WTC11 (cell line): Measurements from ENCODE around the gene YY2. TPM values are rescaled to one million over a fixed set of nuclear protein-coding genes. Genes with fewer than 3 reads are reported as not detected.

ENCODE experiments used
- ATAC-seq: fragments of 200-7000 bp; cut with Tn5 transposase; 2 replicates; pipeline ENCODE4 v1.10.0; 2021; ENCODE audit warnings: mild to moderate bottlenecking, moderate library complexity
- CTCF ChIA-PET: fragments of 300-600 bp; sonication (Branson Sonifier 250); formaldehyde crosslinking; loops from one replicate; lab custom pipeline; 2021; ENCODE audit warnings: antibody characterized with exemption; lab: Charles Lee
- POLR2A ChIA-PET: fragments of 350-600 bp; sonication (Branson Sonifier 250); formaldehyde crosslinking; loops from one replicate; lab custom pipeline; 2021; ENCODE audit warnings: antibody characterized with exemption; lab: Charles Lee
- DNase-seq: peaks from one replicate; pipeline ENCODE4 v3.0.0; 2021; ENCODE audit warnings: low spot score
- H3K27ac Mint-ChIP-seq: 2 replicates; pipeline ENCODE4 v1.8.0; 2021; ENCODE audit warnings: mixed read lengths
- H3K27me3 Mint-ChIP-seq: 2 replicates; pipeline ENCODE4 v1.8.0; 2021; ENCODE audit warnings: low read depth, mild to moderate bottlenecking, moderate library complexity, mixed read lengths
- H3K36me3 Mint-ChIP-seq: 2 replicates; pipeline ENCODE4 v1.8.0; 2021; ENCODE audit warnings: mixed read lengths
- H3K4me1 Mint-ChIP-seq: 2 replicates; pipeline ENCODE4 v1.8.0; 2022; ENCODE audit warnings: mixed read lengths
- H3K4me3 Mint-ChIP-seq: 2 replicates; pipeline ENCODE4 v1.8.0; 2021; ENCODE audit warnings: mild to moderate bottlenecking, moderate library complexity, mixed read lengths
- H3K9me3 Mint-ChIP-seq: 2 replicates; pipeline ENCODE4 v1.8.0; 2021; ENCODE audit warnings: mixed read lengths
- ELF4 ChIP-seq: sonication (generic); formaldehyde crosslinking; IDR thresholded peaks from 2 replicates; pipeline ENCODE4 v1.8.1; 2022; ENCODE audit warnings: low read depth, mild to moderate bottlenecking, moderate library complexity, missing genetic modification reagents
- FOXP1 ChIP-seq: sonication (generic); formaldehyde crosslinking; IDR thresholded peaks from 2 replicates; pipeline ENCODE4 v1.8.0; 2022; ENCODE audit warnings: missing genetic modification reagents, mild to moderate bottlenecking, moderate library complexity, borderline replicate concordance
- GABPB1 ChIP-seq: sonication (generic); formaldehyde crosslinking; IDR thresholded peaks from 2 replicates; pipeline ENCODE4 v1.8.1; 2023; ENCODE audit warnings: mild to moderate bottlenecking, missing genetic modification reagents
- JUN ChIP-seq: sonication (generic); formaldehyde crosslinking; IDR thresholded peaks from 2 replicates; pipeline ENCODE4 v1.8.0; 2023; ENCODE audit warnings: mild to moderate bottlenecking, missing genetic modification reagents
- MXD4 ChIP-seq: fragments of 250-450 bp; sonication (Bioruptor Pico); IDR thresholded peaks from 2 replicates; pipeline ENCODE4 v1.8.0; 2021; ENCODE audit warnings: mild to moderate bottlenecking, moderate library complexity, borderline replicate concordance
- RELA ChIP-seq: sonication (generic); formaldehyde crosslinking; IDR thresholded peaks from 2 replicates; pipeline ENCODE4 v1.8.1; 2022; ENCODE audit warnings: missing genetic modification reagents, mild to moderate bottlenecking, borderline replicate concordance
- TEAD4 ChIP-seq: sonication (generic); formaldehyde crosslinking; IDR thresholded peaks from 2 replicates; pipeline ENCODE4 v1.8.0; 2022; ENCODE audit warnings: mild to moderate bottlenecking, missing genetic modification reagents
- ZNF423 ChIP-seq: fragments of 250-450 bp; sonication (Bioruptor Pico); IDR thresholded peaks from 2 replicates; pipeline ENCODE4 v2.1.2; 2022; ENCODE audit warnings: mild to moderate bottlenecking, moderate library complexity
- total RNA-seq: library from RNA; stranded (reverse); gene quantifications from 3 replicates; pipeline ENCODE4 v1.2.3, GENCODE V29; 2021
- TF ChIP-seq, protein P1 (sequence below): sonication (generic); formaldehyde crosslinking; IDR thresholded peaks from 2 replicates; pipeline ENCODE4 v1.8.0; 2022; ENCODE audit warnings: mild to moderate bottlenecking, missing genetic modification reagents
- TF ChIP-seq, protein P2 (sequence below): fragments of 250-450 bp; sonication (Bioruptor Pico); IDR thresholded peaks from 2 replicates; pipeline ENCODE4 v1.8.0; 2021; ENCODE audit warnings: mild to moderate bottlenecking
- TF ChIP-seq, protein P3 (sequence below): sonication (generic); formaldehyde crosslinking; IDR thresholded peaks from 2 replicates; pipeline ENCODE4 v1.8.0; 2022; ENCODE audit warnings: missing genetic modification reagents
- TF ChIP-seq, protein P4 (sequence below): sonication (generic); formaldehyde crosslinking; IDR thresholded peaks from 2 replicates; pipeline ENCODE4 v1.8.1; 2022; ENCODE audit warnings: mild to moderate bottlenecking, missing genetic modification reagents, moderate library complexity, borderline replicate concordance
- TF ChIP-seq, protein P5 (sequence below): fragments of 250-450 bp; sonication (Bioruptor Pico); IDR thresholded peaks from 2 replicates; pipeline ENCODE4 v1.9.0; 2021; ENCODE audit warnings: mild to moderate bottlenecking
- TF ChIP-seq, protein P6 (sequence below): sonication (generic); formaldehyde crosslinking; IDR thresholded peaks from 2 replicates; pipeline ENCODE4 v1.8.1; 2022; ENCODE audit warnings: low read depth, mild to moderate bottlenecking, moderate library complexity, missing genetic modification reagents, borderline replicate concordance

The YY2 gene
- total RNA-seq, 1 experiment from 2014 or later, result 1.4 TPM

DNA sequence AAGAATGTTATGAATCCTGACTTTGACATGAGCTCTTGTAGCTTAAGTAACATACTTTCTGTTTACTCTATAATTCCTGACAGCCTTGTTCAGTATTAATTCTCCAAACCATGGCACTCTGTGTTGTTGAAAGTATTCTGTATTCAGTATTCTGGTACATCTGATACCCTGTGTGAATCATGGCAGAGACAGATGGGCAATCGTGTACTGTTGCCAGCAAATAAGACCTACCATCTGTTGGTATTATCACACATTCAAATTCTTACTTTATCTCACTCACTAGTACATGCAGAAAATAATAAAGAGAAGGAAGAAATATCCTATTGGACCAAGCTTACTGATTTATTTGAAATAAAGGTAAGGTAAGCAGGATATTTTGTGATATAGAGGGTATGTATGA is 8.4 kb upstream of the YY2 start (continued):
- TF ChIP-seq, protein P1, sequence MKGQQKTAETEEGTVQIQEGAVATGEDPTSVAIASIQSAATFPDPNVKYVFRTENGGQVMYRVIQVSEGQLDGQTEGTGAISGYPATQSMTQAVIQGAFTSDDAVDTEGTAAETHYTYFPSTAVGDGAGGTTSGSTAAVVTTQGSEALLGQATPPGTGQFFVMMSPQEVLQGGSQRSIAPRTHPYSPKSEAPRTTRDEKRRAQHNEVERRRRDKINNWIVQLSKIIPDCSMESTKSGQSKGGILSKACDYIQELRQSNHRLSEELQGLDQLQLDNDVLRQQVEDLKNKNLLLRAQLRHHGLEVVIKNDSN (CRISPR knock-in tag), result no peak
- TF ChIP-seq, protein P2, sequence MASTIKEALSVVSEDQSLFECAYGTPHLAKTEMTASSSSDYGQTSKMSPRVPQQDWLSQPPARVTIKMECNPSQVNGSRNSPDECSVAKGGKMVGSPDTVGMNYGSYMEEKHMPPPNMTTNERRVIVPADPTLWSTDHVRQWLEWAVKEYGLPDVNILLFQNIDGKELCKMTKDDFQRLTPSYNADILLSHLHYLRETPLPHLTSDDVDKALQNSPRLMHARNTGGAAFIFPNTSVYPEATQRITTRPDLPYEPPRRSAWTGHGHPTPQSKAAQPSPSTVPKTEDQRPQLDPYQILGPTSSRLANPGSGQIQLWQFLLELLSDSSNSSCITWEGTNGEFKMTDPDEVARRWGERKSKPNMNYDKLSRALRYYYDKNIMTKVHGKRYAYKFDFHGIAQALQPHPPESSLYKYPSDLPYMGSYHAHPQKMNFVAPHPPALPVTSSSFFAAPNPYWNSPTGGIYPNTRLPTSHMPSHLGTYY (CRISPR knock-in tag), result no peak
- no peak for TF ChIP-seq JUN (CRISPR knock-in tag)

DNA sequence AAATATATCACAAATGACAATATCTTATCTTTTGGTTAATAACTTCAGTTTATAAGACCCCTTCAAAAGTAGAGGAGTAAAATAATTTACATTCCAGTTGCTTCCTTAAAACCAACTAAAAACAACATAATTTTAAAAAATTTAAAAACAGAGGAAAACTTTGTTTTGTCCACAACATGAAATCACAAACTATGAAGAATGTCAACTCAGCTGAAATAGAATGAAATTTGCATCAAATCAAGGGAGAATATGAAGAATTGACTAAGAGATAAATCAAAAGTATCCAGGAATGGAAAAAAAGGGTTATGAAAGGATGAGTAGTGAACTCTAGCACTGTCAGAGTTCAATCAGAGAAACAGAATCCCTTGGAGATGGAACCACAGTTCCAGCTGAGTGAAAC is 2.2 kb upstream of the YY2 start:
- ATAC-seq, result no peak
- no peak overlapping the region for H3K4me3 Mint-ChIP-seq
- H3K9me3 Mint-ChIP-seq, result no peaks in the 10 kb centered on the region
- TF ChIP-seq, protein P3, sequence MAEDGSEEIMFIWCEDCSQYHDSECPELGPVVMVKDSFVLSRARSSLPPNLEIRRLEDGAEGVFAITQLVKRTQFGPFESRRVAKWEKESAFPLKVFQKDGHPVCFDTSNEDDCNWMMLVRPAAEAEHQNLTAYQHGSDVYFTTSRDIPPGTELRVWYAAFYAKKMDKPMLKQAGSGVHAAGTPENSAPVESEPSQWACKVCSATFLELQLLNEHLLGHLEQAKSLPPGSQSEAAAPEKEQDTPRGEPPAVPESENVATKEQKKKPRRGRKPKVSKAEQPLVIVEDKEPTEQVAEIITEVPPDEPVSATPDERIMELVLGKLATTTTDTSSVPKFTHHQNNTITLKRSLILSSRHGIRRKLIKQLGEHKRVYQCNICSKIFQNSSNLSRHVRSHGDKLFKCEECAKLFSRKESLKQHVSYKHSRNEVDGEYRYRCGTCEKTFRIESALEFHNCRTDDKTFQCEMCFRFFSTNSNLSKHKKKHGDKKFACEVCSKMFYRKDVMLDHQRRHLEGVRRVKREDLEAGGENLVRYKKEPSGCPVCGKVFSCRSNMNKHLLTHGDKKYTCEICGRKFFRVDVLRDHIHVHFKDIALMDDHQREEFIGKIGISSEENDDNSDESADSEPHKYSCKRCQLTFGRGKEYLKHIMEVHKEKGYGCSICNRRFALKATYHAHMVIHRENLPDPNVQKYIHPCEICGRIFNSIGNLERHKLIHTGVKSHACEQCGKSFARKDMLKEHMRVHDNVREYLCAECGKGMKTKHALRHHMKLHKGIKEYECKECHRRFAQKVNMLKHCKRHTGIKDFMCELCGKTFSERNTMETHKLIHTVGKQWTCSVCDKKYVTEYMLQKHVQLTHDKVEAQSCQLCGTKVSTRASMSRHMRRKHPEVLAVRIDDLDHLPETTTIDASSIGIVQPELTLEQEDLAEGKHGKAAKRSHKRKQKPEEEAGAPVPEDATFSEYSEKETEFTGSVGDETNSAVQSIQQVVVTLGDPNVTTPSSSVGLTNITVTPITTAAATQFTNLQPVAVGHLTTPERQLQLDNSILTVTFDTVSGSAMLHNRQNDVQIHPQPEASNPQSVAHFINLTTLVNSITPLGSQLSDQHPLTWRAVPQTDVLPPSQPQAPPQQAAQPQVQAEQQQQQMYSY, result no peak
- TF ChIP-seq, protein P4, sequence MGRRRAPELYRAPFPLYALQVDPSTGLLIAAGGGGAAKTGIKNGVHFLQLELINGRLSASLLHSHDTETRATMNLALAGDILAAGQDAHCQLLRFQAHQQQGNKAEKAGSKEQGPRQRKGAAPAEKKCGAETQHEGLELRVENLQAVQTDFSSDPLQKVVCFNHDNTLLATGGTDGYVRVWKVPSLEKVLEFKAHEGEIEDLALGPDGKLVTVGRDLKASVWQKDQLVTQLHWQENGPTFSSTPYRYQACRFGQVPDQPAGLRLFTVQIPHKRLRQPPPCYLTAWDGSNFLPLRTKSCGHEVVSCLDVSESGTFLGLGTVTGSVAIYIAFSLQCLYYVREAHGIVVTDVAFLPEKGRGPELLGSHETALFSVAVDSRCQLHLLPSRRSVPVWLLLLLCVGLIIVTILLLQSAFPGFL (CRISPR knock-in tag), result no peak
- no peak for TF ChIP-seq GABPB1 (CRISPR knock-in tag)
- TF ChIP-seq, protein P5, sequence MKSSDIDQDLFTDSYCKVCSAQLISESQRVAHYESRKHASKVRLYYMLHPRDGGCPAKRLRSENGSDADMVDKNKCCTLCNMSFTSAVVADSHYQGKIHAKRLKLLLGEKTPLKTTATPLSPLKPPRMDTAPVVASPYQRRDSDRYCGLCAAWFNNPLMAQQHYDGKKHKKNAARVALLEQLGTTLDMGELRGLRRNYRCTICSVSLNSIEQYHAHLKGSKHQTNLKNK, result no peak
- TF ChIP-seq TEAD4 (CRISPR knock-in tag), result no peak
- TF ChIP-seq, protein P6, sequence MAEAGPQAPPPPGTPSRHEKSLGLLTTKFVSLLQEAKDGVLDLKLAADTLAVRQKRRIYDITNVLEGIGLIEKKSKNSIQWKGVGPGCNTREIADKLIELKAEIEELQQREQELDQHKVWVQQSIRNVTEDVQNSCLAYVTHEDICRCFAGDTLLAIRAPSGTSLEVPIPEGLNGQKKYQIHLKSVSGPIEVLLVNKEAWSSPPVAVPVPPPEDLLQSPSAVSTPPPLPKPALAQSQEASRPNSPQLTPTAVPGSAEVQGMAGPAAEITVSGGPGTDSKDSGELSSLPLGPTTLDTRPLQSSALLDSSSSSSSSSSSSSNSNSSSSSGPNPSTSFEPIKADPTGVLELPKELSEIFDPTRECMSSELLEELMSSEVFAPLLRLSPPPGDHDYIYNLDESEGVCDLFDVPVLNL (CRISPR knock-in tag), result no peak
- TF ChIP-seq FOXP1 (CRISPR knock-in tag), result no peak
- TF ChIP-seq ELF4 (CRISPR knock-in tag), result no peak
- no peak for TF ChIP-seq MXD4 (CRISPR knock-in tag)
- TF ChIP-seq, protein P2 (CRISPR knock-in tag), result no peak
- no peak for TF ChIP-seq RELA (CRISPR knock-in tag)
- TF ChIP-seq ZNF423 (CRISPR knock-in tag), result no peak
- no peaks in the 10 kb centered on the region for H3K27me3 Mint-ChIP-seq
- CTCF ChIA-PET, result no interaction called here
- H3K4me1 Mint-ChIP-seq, result no peaks in the 10 kb centered on the region
- H3K36me3 Mint-ChIP-seq, result peaks cover 5% of the 10 kb centered on the region; the same call in 1 of the 2 replicates
- H3K27ac Mint-ChIP-seq, result no peak overlapping the region
- POLR2A ChIA-PET, result no interaction called here
- DNase-seq, result no peak
